Measurements from ENCODE around the gene GPR142. TPM values are rescaled to one million over a fixed set of nuclear protein-coding genes. Genes with fewer than 3 reads are reported as not detected.

The GPR142 gene
- total RNA-seq, 1 donor from 2014 or later, result not detected

GRCh38 chr17:74339537-74340195 is 27.6 kb upstream of the GPR142 start:
- Histone ChIP-seq H3K4me3 (no peak overlapping the region), H3K36me3 (no peaks in the 10 kb centered on the region), H3K27me3 (no peaks in the 10 kb centered on the region), H3K4me1 (no peaks in the 10 kb centered on the region), H3K9me3 (no peaks in the 10 kb centered on the region), H3K27ac (no peak overlapping the region)
- no peak for TF ChIP-seq CTCF (IDR thresholded peaks at IDR 0.05)
- no peak for DNase-seq (ENCODE audit: low spot score in 2 of 2)
- intact Hi-C loops (cut with DNase I), result no loop called here

GRCh38 chr17:74340470-74341023 is 26.8 kb upstream of the GPR142 start:
- Histone ChIP-seq H3K4me3 (no peak overlapping the region), H3K4me1 (no peaks in the 10 kb centered on the region), H3K9me3 (no peaks in the 10 kb centered on the region), H3K36me3 (no peaks in the 10 kb centered on the region), H3K27ac (no peak overlapping the region), H3K27me3 (no peaks in the 10 kb centered on the region)
- no peak for DNase-seq (ENCODE audit: low spot score in 2 of 2)
- intact Hi-C loops (cut with DNase I), result no loop called here
- TF ChIP-seq CTCF (IDR thresholded peaks at IDR 0.05), result no peak

- Histone ChIP-seq H3K9me3 (no peaks in the 10 kb centered on the region), H3K4me1 (no peaks in the 10 kb centered on the region), H3K27ac (no peak overlapping the region), H3K36me3 (no peaks in the 10 kb centered on the region), H3K4me3 (no peak overlapping the region), H3K27me3 (no peaks in the 10 kb centered on the region)
- DNase-seq (ENCODE audit: low spot score in 2 of 2), result no peak
- intact Hi-C loops (cut with DNase I), result no loop called here
- TF ChIP-seq CTCF (IDR thresholded peaks at IDR 0.05), result no peak
Measured at GRCh38 chr17:74342224-74342623, 25.1 kb upstream of the GPR142 start.

GRCh38 chr17:74343121-74343520 is 24.2 kb upstream of the GPR142 start:
- DNase-seq (ENCODE audit: low spot score in 2 of 2), result no peak
- intact Hi-C loops (cut with DNase I), result no loop called here
- Histone ChIP-seq H3K9me3 (no peaks in the 10 kb centered on the region), H3K4me1 (no peaks in the 10 kb centered on the region), H3K4me3 (no peak overlapping the region), H3K36me3 (no peaks in the 10 kb centered on the region), H3K27me3 (no peaks in the 10 kb centered on the region), H3K27ac (no peak overlapping the region)
- no peak for TF ChIP-seq CTCF (IDR thresholded peaks at IDR 0.05)

- no peaks in the 10 kb centered on the region for H3K4me1 ChIP-seq
- H3K27ac ChIP-seq, result no peak overlapping the region
- no peaks in the 10 kb centered on the region for H3K27me3 ChIP-seq
- no peak overlapping the region for H3K4me3 ChIP-seq
- H3K36me3 ChIP-seq, result no peaks in the 10 kb centered on the region
- no peaks in the 10 kb centered on the region for H3K9me3 ChIP-seq
- no peak for TF ChIP-seq CTCF (IDR thresholded peaks at IDR 0.05)
- no peak for DNase-seq (ENCODE audit: low spot score in 2 of 2)
- intact Hi-C loops (cut with DNase I), result no loop called here
Measured at GRCh38 chr17:74343526-74344284, 23.6 kb upstream of the GPR142 start.
